Fibroblast of the conjunctiva (primary cell): ENCODE data around the gene GPR148.

Experiments
- DNase-seq: peaks from one replicate; pipeline ENCODE4 v3.0.0-alpha.2; 2010; ENCODE audit warnings: low read depth

GPR148 gene

GRCh38 chr2:130769343-130769907 is 40.6 kb downstream of the GPR148 start:
- no peak for DNase-seq

- DNase-seq: no peak
Observed at GRCh38 chr2:130776550-130776949, 47.7 kb downstream of the GPR148 start.

DNA sequence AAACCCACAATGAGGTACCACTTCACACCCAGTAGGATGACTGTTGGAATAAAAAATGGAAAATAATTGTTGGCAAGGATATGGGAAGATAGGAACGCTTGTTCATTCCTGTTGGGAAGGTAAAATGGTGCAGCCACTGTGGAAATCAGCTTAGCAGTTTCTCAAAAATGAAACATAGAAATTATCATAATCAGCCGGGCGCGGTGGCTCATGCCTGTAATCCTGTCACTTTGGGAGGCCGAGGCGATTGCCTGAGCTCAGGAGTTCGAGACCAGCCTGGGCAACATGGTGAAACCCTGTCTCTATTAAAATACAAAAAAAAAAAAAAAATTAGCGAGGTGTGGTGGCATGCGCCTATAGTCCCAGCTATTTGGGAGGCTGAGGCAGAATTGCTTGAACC is 49.9 kb downstream of the GPR148 start:
- no peak for DNase-seq
